ENCODE data around the gene COX19. TPM values are rescaled to one million over a fixed set of nuclear protein-coding genes. Genes with fewer than 3 reads are reported as not detected.

The COX19 gene
- polyA plus RNA-seq, 1 donor from 2014 or later: 16.0 TPM

GRCh38 chr7:953547-954327 is 21.6 kb downstream of the COX19 start:
- Histone ChIP-seq H3K36me3 (ENCODE audit: insufficient read depth, low read length) (no peaks in the 10 kb centered on the region), H3K79me2 (replicated peaks; ENCODE audit: insufficient read depth, low read length) (no peaks in the 10 kb centered on the region), H3K9ac (ENCODE audit: low read length) (peak overlapping the region; percentile 82), H3K9me2 (ENCODE audit: insufficient read depth, low read length) (no peaks in the 10 kb centered on the region), H3F3A (ENCODE audit: insufficient read depth, low read length, poor library complexity, severe bottlenecking) (no peaks in the 10 kb centered on the region), H3K27me3 (ENCODE audit: insufficient read depth, low read depth, low read length) (no peaks in the 10 kb centered on the region), H3K27ac (ENCODE audit: low read length) (no peak overlapping the region), H3K4me2 (ENCODE audit: low read length) (peak overlapping the region; percentile 84), H3K4me3 (ENCODE audit: low read length) (peak overlapping the region; percentile 88), H4K20me1 (ENCODE audit: insufficient read depth) (no peaks in the 10 kb centered on the region), H3K9me3 (ENCODE audit: low read length) (no peaks in the 10 kb centered on the region), H2AFZ (ENCODE audit: low read depth, low read length) (peak overlapping the region; percentile 45)
- TF ChIP-seq EZH2 (IDR thresholded peaks at IDR 0.05; ENCODE audit: borderline replicate concordance, insufficient read depth, low read length, poor library complexity, severe bottlenecking) (no peak), POLR2AphosphoS5 (IDR thresholded peaks at IDR 0.05) (peak; percentile 57)

GRCh38 chr7:952548-953441 is 22.6 kb downstream of the COX19 start:
- Histone ChIP-seq H2AFZ (ENCODE audit: low read depth, low read length) (no peak overlapping the region), H3K36me3 (ENCODE audit: insufficient read depth, low read length) (no peaks in the 10 kb centered on the region), H3K79me2 (replicated peaks; ENCODE audit: insufficient read depth, low read length) (no peaks in the 10 kb centered on the region), H3F3A (ENCODE audit: insufficient read depth, low read length, poor library complexity, severe bottlenecking) (no peaks in the 10 kb centered on the region), H3K4me2 (ENCODE audit: low read length) (peak overlapping the region; percentile 84), H3K9me3 (ENCODE audit: low read length) (no peaks in the 10 kb centered on the region), H3K27ac (ENCODE audit: low read length) (no peak overlapping the region), H3K27me3 (ENCODE audit: insufficient read depth, low read depth, low read length) (no peaks in the 10 kb centered on the region), H3K9me2 (ENCODE audit: insufficient read depth, low read length) (no peaks in the 10 kb centered on the region), H4K20me1 (ENCODE audit: insufficient read depth) (no peaks in the 10 kb centered on the region), H3K4me3 (ENCODE audit: low read length) (peak overlapping the region; percentile 88), H3K9ac (ENCODE audit: low read length) (peak overlapping the region; percentile 82)
- TF ChIP-seq CTCF (IDR thresholded peaks at IDR 0.05; ENCODE audit: poor library complexity, severe bottlenecking): no peak
- TF ChIP-seq TAF1 (IDR thresholded peaks at IDR 0.05; ENCODE audit: low read depth): no peak
- no peak for TF ChIP-seq POLR2AphosphoS5 (IDR thresholded peaks at IDR 0.05)
- TF ChIP-seq EP300 (conservative IDR thresholded peaks at IDR 0.05; ENCODE audit: poor library complexity, severe bottlenecking): no peak
- TF ChIP-seq MXI1 (conservative IDR thresholded peaks at IDR 0.05; ENCODE audit: poor library complexity, severe bottlenecking): no peak

- Histone ChIP-seq H3F3A (ENCODE audit: insufficient read depth, low read length, poor library complexity, severe bottlenecking) (no peaks in the 10 kb centered on the region), H3K9ac (ENCODE audit: low read length) (no peak overlapping the region), H3K27ac (ENCODE audit: low read length) (no peak overlapping the region), H3K27me3 (ENCODE audit: insufficient read depth, low read depth, low read length) (no peaks in the 10 kb centered on the region), H3K79me2 (replicated peaks; ENCODE audit: insufficient read depth, low read length) (no peaks in the 10 kb centered on the region), H3K4me2 (ENCODE audit: low read length) (no peak overlapping the region), H4K20me1 (ENCODE audit: insufficient read depth) (no peaks in the 10 kb centered on the region), H3K36me3 (ENCODE audit: insufficient read depth, low read length) (no peaks in the 10 kb centered on the region), H3K9me2 (ENCODE audit: insufficient read depth, low read length) (no peaks in the 10 kb centered on the region), H3K9me3 (ENCODE audit: low read length) (no peaks in the 10 kb centered on the region), H2AFZ (ENCODE audit: low read depth, low read length) (no peak overlapping the region), H3K4me3 (ENCODE audit: low read length) (no peak overlapping the region)
- TF ChIP-seq SMC3 (conservative IDR thresholded peaks at IDR 0.05; ENCODE audit: poor library complexity) (no peak), CTCF (IDR thresholded peaks at IDR 0.05; ENCODE audit: poor library complexity, severe bottlenecking) (no peak), POLR2AphosphoS5 (IDR thresholded peaks at IDR 0.05) (no peak), EZH2 (IDR thresholded peaks at IDR 0.05; ENCODE audit: borderline replicate concordance, insufficient read depth, low read length, poor library complexity, severe bottlenecking) (no peak), RAD21 (conservative IDR thresholded peaks at IDR 0.05) (no peak), REST (IDR thresholded peaks at IDR 0.05; ENCODE audit: borderline replicate concordance) (no peak), EP300 (conservative IDR thresholded peaks at IDR 0.05; ENCODE audit: poor library complexity, severe bottlenecking) (no peak), TAF1 (IDR thresholded peaks at IDR 0.05; ENCODE audit: low read depth) (no peak), MXI1 (conservative IDR thresholded peaks at IDR 0.05; ENCODE audit: poor library complexity, severe bottlenecking) (no peak)
These were observed 23.3 kb downstream of the COX19 start for GRCh38 chr7:951881-952547.

Data from neural cell (in vitro differentiated cells).